ENCODE results near the gene CLCNKB. TPM values are rescaled to one million over a fixed set of nuclear protein-coding genes. Genes with fewer than 3 reads are reported as not detected.
A peak's percentile ranks its signal among the peaks of the same experiment; 100 is the strongest.

Gene CLCNKB
- total RNA-seq, 1 donor: 0.36 TPM

DNA sequence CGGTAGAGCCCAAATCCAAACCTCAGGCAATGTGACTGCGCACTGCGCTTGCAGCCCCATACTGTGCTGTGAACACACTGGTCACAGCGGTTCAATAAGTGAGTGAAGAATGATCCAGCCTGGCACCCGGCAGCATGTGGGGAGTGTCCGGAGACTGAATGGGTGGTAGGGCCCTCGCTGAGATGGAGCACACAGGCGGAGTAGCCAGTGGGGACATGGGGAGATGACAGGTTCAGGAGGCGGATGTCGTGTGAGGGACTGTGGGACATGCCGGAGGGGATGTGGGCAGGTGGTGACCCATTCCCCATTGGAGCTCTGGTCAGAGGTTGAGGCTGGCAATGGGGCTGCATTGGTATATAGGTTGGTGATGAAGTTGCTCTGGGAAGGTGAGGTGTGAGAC is 33.9 kb upstream of the CLCNKB start:
- no peak overlapping the region for H3K4me3 ChIP-seq (ENCODE audit: insufficient read depth, low read length)

DNA sequence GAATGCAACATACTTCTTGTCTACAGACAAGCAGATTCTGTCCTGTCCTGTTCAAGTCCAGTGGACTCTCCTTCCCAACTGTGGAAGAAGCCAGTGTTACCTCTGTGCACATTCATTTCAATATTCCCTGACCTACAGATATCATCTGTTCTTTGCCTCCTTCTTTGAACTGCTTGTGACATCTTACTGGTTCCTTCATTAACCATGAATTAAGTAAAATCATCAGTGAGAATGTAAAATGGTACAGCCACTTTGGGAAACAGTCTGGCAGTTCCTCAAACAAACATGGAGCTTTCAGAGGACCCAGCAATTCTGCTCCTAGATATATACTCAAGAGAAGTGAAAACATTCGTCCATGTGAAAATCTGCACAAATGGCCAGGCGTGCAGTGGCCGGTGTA is 32.7 kb upstream of the CLCNKB start:
- H4K20me1 ChIP-seq (ENCODE audit: insufficient read depth, low read length): no peaks in the 10 kb centered on the region
- no peak overlapping the region for H3K4me2 ChIP-seq (ENCODE audit: insufficient read depth, low read length)
- H3K9me3 ChIP-seq (ENCODE audit: low read depth, low read length): no peaks in the 10 kb centered on the region
- H3K79me2 ChIP-seq (ENCODE audit: insufficient read depth, low read length): no peaks in the 10 kb centered on the region
- TF ChIP-seq, protein P1, sequence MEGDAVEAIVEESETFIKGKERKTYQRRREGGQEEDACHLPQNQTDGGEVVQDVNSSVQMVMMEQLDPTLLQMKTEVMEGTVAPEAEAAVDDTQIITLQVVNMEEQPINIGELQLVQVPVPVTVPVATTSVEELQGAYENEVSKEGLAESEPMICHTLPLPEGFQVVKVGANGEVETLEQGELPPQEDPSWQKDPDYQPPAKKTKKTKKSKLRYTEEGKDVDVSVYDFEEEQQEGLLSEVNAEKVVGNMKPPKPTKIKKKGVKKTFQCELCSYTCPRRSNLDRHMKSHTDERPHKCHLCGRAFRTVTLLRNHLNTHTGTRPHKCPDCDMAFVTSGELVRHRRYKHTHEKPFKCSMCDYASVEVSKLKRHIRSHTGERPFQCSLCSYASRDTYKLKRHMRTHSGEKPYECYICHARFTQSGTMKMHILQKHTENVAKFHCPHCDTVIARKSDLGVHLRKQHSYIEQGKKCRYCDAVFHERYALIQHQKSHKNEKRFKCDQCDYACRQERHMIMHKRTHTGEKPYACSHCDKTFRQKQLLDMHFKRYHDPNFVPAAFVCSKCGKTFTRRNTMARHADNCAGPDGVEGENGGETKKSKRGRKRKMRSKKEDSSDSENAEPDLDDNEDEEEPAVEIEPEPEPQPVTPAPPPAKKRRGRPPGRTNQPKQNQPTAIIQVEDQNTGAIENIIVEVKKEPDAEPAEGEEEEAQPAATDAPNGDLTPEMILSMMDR (IDR thresholded peaks at IDR 0.05; ENCODE audit: extremely low read depth, low read depth, low read length): no peak
- no peaks in the 10 kb centered on the region for H3K36me3 ChIP-seq (ENCODE audit: insufficient read depth, low read length)
- DNase-seq (ENCODE audit: insufficient read length, low spot score, missing footprints): peak; percentile 17
- H2AFZ ChIP-seq (ENCODE audit: low read length): no peak overlapping the region
- peaks cover 15% of the 10 kb centered on the region for H3K4me1 ChIP-seq (ENCODE audit: insufficient read depth, low read length)
- no peak overlapping the region for H3K27ac ChIP-seq (ENCODE audit: low read depth, low read length)
- no peaks in the 10 kb centered on the region for H3K27me3 ChIP-seq (ENCODE audit: insufficient read depth, low read length)
- no peak overlapping the region for H3K4me3 ChIP-seq (ENCODE audit: insufficient read depth, low read length)

More for the DNA sequence above, 33.9 kb upstream of the CLCNKB start:
- no peaks in the 10 kb centered on the region for H3K9me3 ChIP-seq (ENCODE audit: low read depth, low read length)
- TF ChIP-seq, protein P1 (IDR thresholded peaks at IDR 0.05; ENCODE audit: extremely low read depth, low read depth, low read length): no peak
- no peaks in the 10 kb centered on the region for H3K27me3 ChIP-seq (ENCODE audit: insufficient read depth, low read length)
- no peak overlapping the region for H2AFZ ChIP-seq (ENCODE audit: low read length)
- no peak for DNase-seq (ENCODE audit: insufficient read length, low spot score, missing footprints)
- H4K20me1 ChIP-seq (ENCODE audit: insufficient read depth, low read length): no peaks in the 10 kb centered on the region
- no peaks in the 10 kb centered on the region for H3K79me2 ChIP-seq (ENCODE audit: insufficient read depth, low read length)
- H3K36me3 ChIP-seq (ENCODE audit: insufficient read depth, low read length): no peaks in the 10 kb centered on the region
- no peak overlapping the region for H3K4me2 ChIP-seq (ENCODE audit: insufficient read depth, low read length)
- H3K27ac ChIP-seq (ENCODE audit: low read depth, low read length): no peak overlapping the region
- peaks cover 12% of the 10 kb centered on the region for H3K4me1 ChIP-seq (ENCODE audit: insufficient read depth, low read length)

DNA sequence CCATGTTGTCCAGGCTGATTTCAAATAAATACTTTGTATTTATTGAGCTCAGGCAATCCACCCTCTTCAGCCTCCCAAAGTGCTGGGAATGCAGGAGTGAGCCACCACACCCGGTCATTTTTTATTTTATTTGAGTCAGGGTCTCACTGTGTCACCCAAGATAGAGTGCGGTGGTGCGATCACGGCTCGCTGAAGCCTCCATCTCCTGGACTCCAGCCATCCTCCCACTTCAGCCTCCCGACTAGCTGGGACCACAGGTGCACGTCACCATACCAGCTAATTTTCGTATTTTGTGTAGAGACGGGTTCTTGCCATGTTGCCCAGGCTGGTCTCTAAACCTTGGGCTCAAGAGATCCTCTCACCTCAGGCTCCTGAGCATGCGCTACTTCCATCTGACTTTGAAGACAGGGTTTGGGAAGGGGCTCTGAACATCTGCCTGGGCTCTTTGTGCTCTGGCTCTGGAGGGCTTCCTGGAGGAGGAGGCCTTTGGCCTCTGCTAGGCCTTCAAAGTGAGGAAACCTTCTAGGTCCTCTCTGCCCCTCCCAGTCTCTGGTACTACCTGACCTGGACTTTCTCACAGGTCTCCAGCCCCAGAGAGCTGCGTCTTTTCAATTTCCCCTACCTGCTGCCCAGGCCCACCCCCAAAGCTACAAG is 31.5 kb upstream of the CLCNKB start:
- H3K4me2 ChIP-seq (ENCODE audit: insufficient read depth, low read length): peak overlapping the region; percentile 41
- peaks cover 5% of the 10 kb centered on the region for H3K79me2 ChIP-seq (ENCODE audit: insufficient read depth, low read length)
- no peaks in the 10 kb centered on the region for H3K9me3 ChIP-seq (ENCODE audit: low read depth, low read length)
- no peaks in the 10 kb centered on the region for H4K20me1 ChIP-seq (ENCODE audit: insufficient read depth, low read length)
- H3K36me3 ChIP-seq (ENCODE audit: insufficient read depth, low read length): no peaks in the 10 kb centered on the region
- TF ChIP-seq, protein P1 (IDR thresholded peaks at IDR 0.05; ENCODE audit: extremely low read depth, low read depth, low read length): no peak
- H3K4me3 ChIP-seq (ENCODE audit: insufficient read depth, low read length): no peak overlapping the region
- H3K4me1 ChIP-seq (ENCODE audit: insufficient read depth, low read length): peaks cover 26% of the 10 kb centered on the region
- no peak overlapping the region for H2AFZ ChIP-seq (ENCODE audit: low read length)
- peak; percentile 9 for DNase-seq (ENCODE audit: insufficient read length, low spot score, missing footprints)
- H3K27ac ChIP-seq (ENCODE audit: low read depth, low read length): no peak overlapping the region
- H3K27me3 ChIP-seq (ENCODE audit: insufficient read depth, low read length): no peaks in the 10 kb centered on the region

DNA sequence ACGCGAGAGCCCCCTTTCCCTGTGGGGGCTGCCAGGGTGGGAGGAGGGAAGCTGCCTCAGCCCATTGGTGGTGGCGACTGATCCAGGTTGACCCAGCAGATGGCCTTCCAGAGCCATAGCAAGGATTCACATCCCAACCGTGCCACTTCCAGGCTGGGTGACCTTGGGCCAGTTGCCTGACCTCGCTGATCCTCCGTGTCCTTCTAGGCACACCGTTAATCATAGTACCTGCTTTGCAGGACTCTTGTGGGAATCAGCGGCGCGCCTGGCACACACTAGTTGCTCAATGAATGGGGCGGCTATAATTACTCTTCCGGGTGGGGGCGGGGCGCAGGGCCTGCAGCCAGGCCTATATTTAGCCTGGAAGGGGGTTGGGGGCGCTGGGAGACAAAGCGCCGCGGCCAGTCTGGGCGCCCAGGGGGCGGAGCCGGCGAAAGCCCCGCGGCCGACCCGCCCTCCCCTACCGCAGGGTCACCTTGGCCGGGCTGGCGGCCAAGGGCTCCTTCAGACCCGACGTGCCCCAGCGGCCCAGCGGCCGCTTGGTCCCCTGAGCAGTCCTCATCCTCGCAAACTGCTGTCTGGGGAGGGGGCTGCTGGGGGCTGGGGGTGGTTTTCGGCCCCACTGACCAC is 30.9 kb upstream of the CLCNKB start:
- peak; percentile 91 for DNase-seq (ENCODE audit: insufficient read length, low spot score, missing footprints)
- TF ChIP-seq, protein P1 (IDR thresholded peaks at IDR 0.05; ENCODE audit: extremely low read depth, low read depth, low read length): no peak
- no peaks in the 10 kb centered on the region for H4K20me1 ChIP-seq (ENCODE audit: insufficient read depth, low read length)
- peaks cover 10% of the 10 kb centered on the region for H3K79me2 ChIP-seq (ENCODE audit: insufficient read depth, low read length)
- H3K4me3 ChIP-seq (ENCODE audit: insufficient read depth, low read length): peak overlapping the region; percentile 65
- H3K27ac ChIP-seq (ENCODE audit: low read depth, low read length): no peak overlapping the region
- no peak overlapping the region for H2AFZ ChIP-seq (ENCODE audit: low read length)
- H3K27me3 ChIP-seq (ENCODE audit: insufficient read depth, low read length): no peaks in the 10 kb centered on the region
- H3K9me3 ChIP-seq (ENCODE audit: low read depth, low read length): no peaks in the 10 kb centered on the region
- H3K36me3 ChIP-seq (ENCODE audit: insufficient read depth, low read length): no peaks in the 10 kb centered on the region
- H3K4me1 ChIP-seq (ENCODE audit: insufficient read depth, low read length): peaks cover 33% of the 10 kb centered on the region
- peak overlapping the region; percentile 41 for H3K4me2 ChIP-seq (ENCODE audit: insufficient read depth, low read length)

Measured in osteoblast (primary cell).